B cell (primary cell): ENCODE results near the gene REST. TPM values are rescaled to one million over a fixed set of nuclear protein-coding genes. Genes with fewer than 3 reads are reported as not detected.

Experiments used
- ATAC-seq: fragments of 200-7000 bp; cut with Tn5 transposase; one replicate; pipeline ENCODE4 v1.10.0; 2021; ENCODE audit warnings: low read depth, mild to moderate bottlenecking, moderate number of reproducible peaks, moderate library complexity
- CTCF ChIA-PET: fragments of 350-600 bp; sonication (Branson Sonifier 250); formaldehyde crosslinking; loops from one replicate; lab custom pipeline; 2021; ENCODE audit warnings: antibody characterized with exemption, inconsistent platforms; lab: Charles Lee
- POLR2A ChIA-PET: fragments of 350-600 bp; sonication (Branson Sonifier 250); formaldehyde crosslinking; loops from one replicate; lab custom pipeline; 2021; ENCODE audit warnings: antibody characterized with exemption; lab: Charles Lee
- DNase-seq: peaks from one replicate; pipeline ENCODE4 v3.0.0; 2013
- H2AFZ ChIP-seq: 2 replicates; pipeline ENCODE4 v1.6.1; 2012; ENCODE audit warnings: mild to moderate bottlenecking, low read depth, low read length; ENCODE audit not compliant: insufficient read depth, poor library complexity, severe bottlenecking
- H3K27ac ChIP-seq, 2 donors: 1 replicate in 1 of 2; 2 replicates in 1 of 2; pipeline ENCODE4 v1.5.1; 2012 to 2013; ENCODE audit warnings: low read length in 2 of 2, mild to moderate bottlenecking in 2 of 2, moderate library complexity in 1 of 2
- H3K27me3 ChIP-seq, 4 experiments: fragments of 200-600 bp in 1 of 4; sonication (generic) in 1 of 4; replicated peaks in 1 of 4; 1 replicate in 2 of 4; 2 replicates in 2 of 4; pipeline versions ENCODE4 v1.6.1 to v1.7.0; 2013 to 2016; ENCODE audit warnings: low read length in 3 of 4, mild to moderate bottlenecking in 2 of 4, mixed read lengths in 1 of 4, moderate library complexity in 1 of 4; ENCODE audit not compliant: insufficient read depth in 4 of 4, control insufficient read depth in 3 of 4; ENCODE audit errors: control extremely low read depth in 1 of 4
- H3K36me3 ChIP-seq, 2 experiments: replicated peaks in 1 of 2; 1 replicate in 1 of 2; 2 replicates in 1 of 2; pipeline versions ENCODE4 v1.6.1 to v1.7.1; 2013; ENCODE audit warnings: low read length in 1 of 2; ENCODE audit not compliant: insufficient read depth in 2 of 2, control insufficient read depth in 1 of 2; ENCODE audit errors: control extremely low read depth in 1 of 2, extremely low read depth in 1 of 2
- H3K4me1 ChIP-seq, 2 donors: fragments of 200-600 bp in 1 of 2; sonication (generic) in 1 of 2; 1 replicate in 1 of 2; 2 replicates in 1 of 2; pipeline versions ENCODE4 v1.5.1 to v1.6.1; 2013 to 2017; ENCODE audit warnings: low read length in 2 of 2; ENCODE audit not compliant: control insufficient read depth in 2 of 2, insufficient read depth in 2 of 2
- H3K4me2 ChIP-seq: replicated peaks from 2 replicates; pipeline ENCODE3; 2012; ENCODE audit warnings: mild to moderate bottlenecking, low read depth, low read length; ENCODE audit not compliant: poor library complexity, severe bottlenecking
- H3K4me3 ChIP-seq, 5 experiments: fragments of 200-600 bp in 1 of 5; sonication (generic) in 1 of 5; 1 replicate in 3 of 5; 2 replicates in 2 of 5; pipeline versions ENCODE4 v1.5.1 to v1.7.0; 2011 to 2016; ENCODE audit warnings: low read length in 4 of 5, mild to moderate bottlenecking in 4 of 5, low read depth in 2 of 5, control low read depth in 1 of 5, moderate library complexity in 1 of 5; ENCODE audit not compliant: insufficient read depth in 1 of 5; ENCODE audit errors: control extremely low read depth in 1 of 5, extremely low read depth in 1 of 5
- H3K79me2 ChIP-seq: fragments of 200-600 bp; sonication (generic); one replicate; pipeline ENCODE4 v1.6.0; 2016; ENCODE audit warnings: low read length; ENCODE audit not compliant: control insufficient read depth, insufficient read depth
- H3K9ac ChIP-seq: fragments of 200-600 bp; sonication (generic); 2 replicates; pipeline ENCODE4 v1.6.1; 2017; ENCODE audit warnings: mild to moderate bottlenecking, low read length, moderate library complexity
- H3K9me3 ChIP-seq, 3 donors: one replicate each; pipeline versions ENCODE4 v1.6.1 to v1.7.1; 2013; ENCODE audit warnings: low read length in 2 of 3; ENCODE audit not compliant: control insufficient read depth in 2 of 3, insufficient read depth in 1 of 3; ENCODE audit errors: control extremely low read depth in 1 of 3
- H4K20me1 ChIP-seq: 2 replicates; pipeline ENCODE4 v1.6.0; 2012; ENCODE audit warnings: mild to moderate bottlenecking, low read length; ENCODE audit not compliant: insufficient read depth, control insufficient read depth, poor library complexity, severe bottlenecking
- H3K27ac Mint-ChIP-seq: one replicate; pipeline ENCODE4 v1.8.0; 2021; ENCODE audit warnings: mixed read lengths
- H3K27me3 Mint-ChIP-seq: one replicate; pipeline ENCODE4 v1.8.0; 2021; ENCODE audit warnings: mixed read lengths
- H3K4me1 Mint-ChIP-seq: one replicate; pipeline ENCODE4 v1.8.0; 2021; ENCODE audit warnings: mixed read lengths
- H3K4me3 Mint-ChIP-seq: one replicate; pipeline ENCODE4 v1.8.0; 2021; ENCODE audit warnings: mixed read lengths
- H3K9me3 Mint-ChIP-seq: one replicate; pipeline ENCODE4 v1.8.0; 2022; ENCODE audit warnings: mixed read lengths; ENCODE audit not compliant: insufficient read depth
- CTCF ChIP-seq: fragments of 200-600 bp; IDR thresholded peaks from one replicate; pipeline ENCODE4 v1.8.0; 2022; ENCODE audit warnings: antibody characterized with exemption, mild to moderate bottlenecking
- EZH2 ChIP-seq: IDR thresholded peaks from 2 replicates; pipeline ENCODE4 v1.6.1; 2012; ENCODE audit warnings: borderline replicate concordance, low read depth, mild to moderate bottlenecking, moderate library complexity, low read length; ENCODE audit not compliant: insufficient read depth, poor library complexity, severe bottlenecking
- WGBS: methylation state at CpG from one replicate; pipeline ENCODE4 v1.1.5; 2013; ENCODE audit warnings: missing lambda C conversion rate; ENCODE audit not compliant: insufficient coverage; 5-methylcytosine and 5-hydroxymethylcytosine counted together
- intact Hi-C: fragments of 100-400 bp; cut with micrococcal nuclease; formaldehyde crosslinking; loops from one replicate; pipeline ENCODE4 v1.10.0; 2022
- polyA plus RNA-seq: library from polyadenylated mRNA; depleted of rRNA; stranded (reverse); fragments of >200 nt; gene quantifications from 2 replicates; pipeline ENCODE4 v1.2.3, GENCODE V29; 2012
- total RNA-seq, 2 donors: library from RNA; stranded (reverse); fragments of 120-200 nt in 1 of 2; gene quantifications; 1 replicate in 1 of 2; 2 replicates in 1 of 2; pipeline versions ENCODE4 v1.2.3 to v1.2.4, GENCODE V29; 2013 to 2022

Gene REST
- total and polyA plus RNA-seq, 2 donors (not counting 1 experiment from before 2014, with no cell fraction given) = 6.2 to 59.4 TPM

- peak overlapping the region; percentile 77 to 82 for H3K27ac ChIP-seq
- DNase-seq (peak; percentile 83), ATAC-seq (peak; percentile 31)
- 0% methylated on average over 33 of the region's 41 CpGs for WGBS
- H3K27ac Mint-ChIP-seq = peak overlapping the region; percentile 98
- peak overlapping the region; percentile 89 for H3K9ac ChIP-seq
- peak overlapping the region; percentile 92 for H2AFZ ChIP-seq
- no peaks in the 10 kb centered on the region for H3K9me3 Mint-ChIP-seq
- TF ChIP-seq EZH2 = no peak
- TF ChIP-seq CTCF = no peak
- peaks cover 1 to 2% of the 10 kb centered on the region in 2 experiments for H3K36me3 ChIP-seq
- H4K20me1 ChIP-seq = peaks cover 41% of the 10 kb centered on the region
- H3K4me3 ChIP-seq = peak overlapping the region; percentile 84 to 98 (median 90)
- H3K27me3 ChIP-seq = no peaks in the 10 kb centered on the region
- no peaks in the 10 kb centered on the region for H3K9me3 ChIP-seq
- H3K79me2 ChIP-seq = peaks cover 42% of the 10 kb centered on the region
- intact Hi-C loops = loop anchor here (1.0 to 5.0 kb wide), 5 partner anchors 107 to 1512 kb away; partner anchors contain the start of genes AASDH, CEP135, CLOCK and TMEM165
- ChIA-PET POLR2A (interaction anchor here (0.6 to 1.6 kb wide), 4 partner anchors 69 to 948 kb away, joined by 3 to 18 read pairs (median 5); partner anchors contain the start of genes NOA1, PAICS, POLR2B and PPAT), CTCF (interaction anchor here (0.9 to 2.5 kb wide), 7 partner anchors 10 to 474 kb away, joined by 3 to 13 read pairs (median 3); partner anchors contain the start of genes NOA1, PAICS, POLR2B and PPAT)
- peak overlapping the region; percentile 97 for H3K4me3 Mint-ChIP-seq
- peak overlapping the region; percentile 94 for H3K4me2 ChIP-seq
- H3K4me1 Mint-ChIP-seq = peaks cover 48% of the 10 kb centered on the region
- peaks cover 31 to 46% of the 10 kb centered on the region in 2 donors for H3K4me1 ChIP-seq
- H3K27me3 Mint-ChIP-seq = no peaks in the 10 kb centered on the region
Observed at GRCh38 chr4:56909086-56909894, 1.6 kb downstream of the REST start.
